Urothelium cell line (cell line): ENCODE data around the gene TGFBRAP1.

Experiments used
- DNase-seq: peaks from one replicate; pipeline ENCODE4 v3.0.0; 2011; ENCODE audit warnings: low spot score, mixed read lengths
- FAIRE-seq: peaks from 2 replicates; lab custom pipeline; 2011; peaks lifted over from hg19 to GRCh38; lab: Jason Lieb, UNC

The TGFBRAP1 gene

DNA sequence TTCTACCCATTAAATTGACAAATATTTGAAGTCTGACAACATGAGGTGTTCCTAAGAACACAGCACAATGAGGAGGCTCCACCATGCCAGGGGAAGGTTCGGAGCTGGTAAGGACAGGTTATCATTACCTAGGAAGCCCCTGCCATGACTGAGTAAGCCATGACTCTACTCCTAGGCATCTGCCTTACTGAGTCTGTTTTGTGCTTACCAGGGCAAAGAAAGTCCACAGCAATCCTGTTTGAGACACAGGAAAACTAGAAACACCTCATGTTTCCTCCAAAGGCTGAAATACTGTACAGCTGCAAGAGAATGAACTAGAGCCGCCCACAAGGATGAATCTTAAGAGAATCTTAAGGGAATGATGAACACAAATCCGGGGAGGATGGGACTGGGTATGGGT is 11.6 kb downstream of the TGFBRAP1 start:
- FAIRE-seq: no peak
- DNase-seq: no peak

DNA sequence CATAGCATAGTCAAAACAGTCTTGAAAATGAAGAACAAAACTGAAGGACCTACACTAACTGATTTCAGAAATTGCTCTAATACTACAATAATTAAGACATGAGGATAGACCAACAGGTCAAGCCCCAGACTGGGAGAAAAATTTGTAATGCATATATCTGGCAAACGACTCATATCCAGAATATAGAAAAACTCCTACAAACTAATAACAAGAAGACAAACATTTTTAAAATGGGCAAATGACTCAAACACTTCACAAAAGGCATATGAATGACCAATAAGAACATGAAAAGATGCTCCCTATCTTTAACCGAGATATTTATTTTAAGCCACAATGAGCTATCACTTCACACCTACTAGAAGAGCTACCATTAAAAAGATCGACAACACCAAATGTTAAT is 14.2 kb downstream of the TGFBRAP1 start:
- DNase-seq: no peak
- FAIRE-seq: no peak

DNA sequence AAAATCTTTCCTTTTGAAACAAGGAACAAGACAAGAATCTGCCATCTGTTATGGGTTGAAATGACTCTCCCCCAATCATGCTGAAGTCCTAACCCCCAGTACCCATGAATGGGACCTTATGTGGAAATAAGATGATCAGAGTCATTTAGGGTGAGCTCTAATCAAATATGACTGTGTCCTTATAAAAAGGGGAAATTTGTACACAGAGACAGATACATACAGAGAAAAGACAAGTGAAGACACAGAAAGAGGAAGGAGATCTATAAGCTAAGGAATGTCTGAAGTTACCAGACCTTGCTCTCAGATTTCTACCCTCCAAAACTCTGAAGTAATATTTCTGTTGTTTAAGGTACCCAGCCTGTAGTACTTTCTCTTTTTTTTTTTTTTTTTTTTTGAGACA is 15.7 kb downstream of the TGFBRAP1 start:
- FAIRE-seq: no peak
- no peak for DNase-seq

DNA sequence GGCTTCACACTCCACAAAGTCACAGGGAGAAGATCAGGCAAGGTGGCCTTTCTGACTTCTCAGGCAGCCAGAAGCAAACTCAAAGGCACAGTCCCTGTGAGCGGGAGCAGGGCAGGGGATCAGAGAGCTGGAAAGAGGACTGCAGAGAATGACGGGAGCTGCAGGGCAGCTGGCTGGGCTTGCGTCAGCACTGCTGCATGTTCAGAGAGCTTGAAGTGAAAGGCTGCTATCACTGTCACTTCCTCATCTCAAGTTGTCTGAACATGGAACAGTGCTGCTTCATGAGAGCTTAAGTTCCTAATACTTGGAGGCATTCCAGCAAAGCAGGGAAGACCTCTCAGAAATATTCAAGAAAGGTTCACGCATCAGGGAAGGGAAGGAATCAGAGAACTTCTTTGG is 20.4 kb downstream of the TGFBRAP1 start:
- no peak for FAIRE-seq

DNA sequence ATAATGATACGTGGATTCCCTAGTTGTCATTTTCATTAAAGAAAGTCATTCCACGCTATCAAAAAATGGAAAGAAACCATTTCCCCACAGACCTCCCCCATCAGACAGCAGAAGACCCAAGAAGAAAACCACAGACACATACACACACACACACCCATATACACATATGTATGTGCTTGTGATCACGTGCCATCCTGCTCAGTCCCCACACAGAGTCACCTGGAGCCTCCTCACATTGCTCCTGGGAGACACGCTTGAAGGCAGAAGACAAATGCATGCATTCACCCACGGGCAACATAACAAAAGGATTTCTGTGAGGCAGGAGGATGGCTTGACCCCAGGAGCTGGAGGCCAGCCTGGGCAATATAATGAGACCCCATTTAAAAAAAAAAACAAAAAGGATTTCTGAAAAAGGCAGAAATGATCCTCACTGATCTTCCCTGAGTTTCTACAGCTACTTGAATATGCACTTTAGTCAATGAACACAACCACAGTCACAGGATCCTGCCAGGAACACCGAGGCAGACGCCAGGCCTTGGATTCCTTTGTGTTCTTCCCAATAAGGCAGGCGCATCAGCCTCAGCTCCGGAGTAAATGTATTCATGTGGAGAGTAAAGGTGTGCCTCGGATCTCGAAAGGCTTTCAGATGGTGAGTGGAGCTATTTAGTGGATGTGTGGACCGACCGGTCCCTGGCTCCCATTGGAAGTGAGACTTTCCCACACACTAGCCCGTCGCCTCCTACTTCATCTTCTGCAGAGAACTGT is 21.0 kb downstream of the TGFBRAP1 start:
- no peak for DNase-seq
- FAIRE-seq: no peak

More for the DNA sequence above, 20.4 kb downstream of the TGFBRAP1 start:
- no peak for DNase-seq

DNA sequence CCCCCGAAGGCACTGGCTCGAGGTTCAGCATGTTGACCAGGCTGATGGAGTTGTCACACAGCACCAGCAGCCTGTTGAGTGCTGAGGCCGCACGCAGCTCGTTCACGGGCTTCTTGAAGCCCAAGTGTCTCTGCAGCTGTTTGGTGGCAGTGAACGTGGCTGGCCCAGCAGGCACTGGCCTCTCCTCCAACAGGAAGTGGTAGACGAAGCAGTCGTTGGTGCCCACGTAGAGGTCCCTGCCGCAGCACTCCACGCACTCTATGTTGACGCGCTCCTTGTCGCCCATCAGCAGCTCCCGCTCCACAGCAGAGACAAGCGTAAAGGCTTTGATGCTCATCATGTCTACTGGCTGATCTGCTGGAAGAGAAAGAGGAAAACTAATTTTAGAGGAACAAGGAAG is 21.6 kb downstream of the TGFBRAP1 start:
- DNase-seq: no peak
- FAIRE-seq: no peak

DNA sequence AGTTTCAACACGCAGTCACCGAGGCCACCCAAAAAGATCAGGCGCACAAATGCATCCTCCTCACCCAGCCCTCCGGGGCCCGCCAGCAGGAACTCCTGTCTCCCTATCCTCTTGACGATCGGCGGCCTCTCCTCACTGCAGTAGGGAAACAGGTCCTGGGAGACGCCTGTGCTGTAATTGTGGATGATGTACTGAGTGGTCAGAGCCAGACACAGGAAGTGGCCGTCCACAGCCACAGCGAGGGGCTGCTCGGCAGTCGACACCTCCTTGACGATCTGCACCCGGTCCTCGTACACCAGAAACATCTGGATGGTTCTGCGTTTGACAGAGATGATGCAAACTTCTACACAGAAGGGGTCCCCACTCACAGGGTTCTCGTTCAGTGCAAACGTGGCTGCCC is 22.0 kb downstream of the TGFBRAP1 start:
- DNase-seq (no peak), FAIRE-seq (no peak)

DNA sequence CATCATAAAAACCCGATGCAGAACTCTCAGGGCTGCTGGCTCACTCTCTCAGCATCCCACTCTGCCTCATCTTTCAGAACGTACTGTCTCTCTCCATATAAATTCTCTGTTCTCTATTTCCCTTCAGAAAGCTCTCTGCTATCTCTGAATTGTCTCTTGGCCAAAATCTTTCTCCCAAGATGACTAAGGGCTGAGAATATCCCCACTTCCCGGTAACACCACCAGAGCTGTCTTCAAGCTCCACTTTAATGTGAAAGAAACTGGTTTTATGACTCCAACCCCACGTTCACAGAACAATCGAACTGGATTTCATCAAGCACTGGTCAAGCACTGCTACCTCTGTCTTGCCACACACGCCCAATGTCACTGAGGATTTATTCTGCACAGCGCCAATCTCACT is 22.4 kb downstream of the TGFBRAP1 start:
- DNase-seq: no peak
- no peak for FAIRE-seq

DNA sequence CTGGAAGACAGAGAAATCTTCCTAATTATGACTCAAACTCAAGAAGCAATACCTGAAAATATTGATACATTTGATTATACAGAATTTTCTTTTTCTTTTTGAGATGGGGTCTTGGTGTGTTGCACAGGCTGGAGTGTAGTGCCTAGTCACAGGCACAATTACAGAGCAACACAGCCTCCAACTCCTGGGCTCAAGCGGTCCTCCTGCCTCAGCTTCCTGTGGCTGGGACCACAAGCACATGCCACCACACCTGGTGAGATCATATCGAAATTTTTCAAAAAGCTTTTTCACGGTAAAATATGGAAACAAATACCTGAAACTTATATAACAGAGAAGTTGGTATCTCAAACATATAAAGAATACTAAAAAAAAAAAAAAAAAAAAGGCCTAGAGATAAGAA is 27.9 kb downstream of the TGFBRAP1 start:
- FAIRE-seq (no peak), DNase-seq (no peak)

DNA sequence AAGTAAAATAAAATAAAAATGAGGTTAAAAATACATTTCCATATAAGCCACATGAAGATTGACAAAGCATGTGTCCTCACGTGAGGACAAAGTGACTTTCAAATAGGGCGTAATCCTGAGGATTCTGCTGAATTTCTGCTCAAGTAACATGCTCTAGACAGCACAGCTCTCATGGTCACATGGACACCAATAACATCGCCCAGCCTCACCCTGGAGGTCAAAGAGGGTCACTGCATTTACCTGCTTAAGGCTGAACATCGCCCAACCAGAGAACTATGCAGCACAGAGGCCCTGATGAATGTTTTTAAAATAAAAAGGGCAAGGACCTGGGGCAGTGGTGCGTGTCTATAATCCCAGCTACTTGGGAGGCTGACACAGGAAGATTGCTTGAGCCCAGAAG is 30.2 kb downstream of the TGFBRAP1 start:
- DNase-seq: peak; percentile 21
- no peak for FAIRE-seq

DNA sequence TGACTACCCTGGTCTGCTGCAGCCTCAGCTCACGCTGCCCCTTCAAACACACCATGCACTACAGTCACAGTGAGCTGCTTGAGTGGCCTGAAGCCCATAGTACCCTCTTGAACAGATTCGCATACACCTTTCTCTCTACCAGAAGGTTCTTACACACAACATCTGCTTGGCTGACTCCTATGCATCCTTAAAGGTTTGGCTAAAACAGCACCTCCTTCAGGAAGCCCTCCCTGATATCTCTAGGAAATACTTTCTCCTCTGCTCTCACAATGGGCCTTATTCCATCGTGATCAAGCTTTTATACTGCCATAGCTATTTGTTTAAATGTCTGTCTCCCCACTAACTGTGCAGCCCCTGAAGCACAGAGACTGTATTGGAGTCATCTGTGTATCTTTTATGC is 31.5 kb downstream of the TGFBRAP1 start:
- DNase-seq: no peak
- no peak for FAIRE-seq

DNA sequence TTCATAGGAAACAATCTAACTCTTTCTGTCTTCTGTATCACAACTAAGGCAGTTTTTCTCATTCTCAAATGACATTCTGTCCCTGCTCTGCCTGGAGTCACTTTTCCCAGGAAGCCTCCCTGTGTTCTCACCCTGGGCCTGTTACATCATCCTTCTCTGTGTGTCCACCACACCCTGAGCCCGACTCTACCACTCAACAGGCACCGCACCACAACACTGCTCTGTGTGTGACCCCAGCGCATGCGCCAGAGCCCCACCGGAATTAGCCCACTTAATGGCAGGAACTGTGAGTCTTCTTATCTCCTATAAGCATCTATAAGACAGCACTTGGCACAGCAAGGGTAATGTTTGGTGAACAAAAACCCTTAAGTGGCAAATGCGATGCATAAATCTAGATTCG is 32.3 kb downstream of the TGFBRAP1 start:
- DNase-seq: no peak
- FAIRE-seq: no peak

DNA sequence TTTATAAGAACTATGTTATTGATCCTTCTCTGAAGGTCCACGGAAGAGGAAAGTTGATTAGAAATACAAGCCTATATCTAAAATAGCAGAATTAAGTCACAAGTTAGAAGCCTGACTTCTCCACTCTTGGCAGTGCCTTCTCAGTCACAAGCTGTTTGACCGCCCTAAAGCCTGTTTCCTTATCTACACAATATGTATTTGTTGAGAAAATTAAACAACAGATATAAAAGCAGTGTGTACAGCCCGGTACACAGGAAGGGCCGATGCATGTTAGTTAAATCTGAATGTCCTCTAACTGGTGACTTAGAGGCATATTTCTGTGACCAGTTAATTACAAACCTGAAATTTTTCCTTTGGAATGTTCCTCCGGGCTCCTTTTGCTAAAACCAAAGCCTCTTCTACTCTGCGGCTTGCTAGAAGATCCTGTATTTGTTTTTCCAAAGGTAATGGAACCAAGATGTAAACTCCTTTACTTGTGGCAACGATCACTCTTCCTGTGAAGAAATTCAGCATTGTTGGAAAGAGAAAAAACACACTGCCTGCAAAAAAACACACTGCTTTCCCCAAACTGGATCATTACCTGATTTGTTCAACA is 33.4 kb downstream of the TGFBRAP1 start:
- no peak for DNase-seq
- FAIRE-seq: no peak

DNA sequence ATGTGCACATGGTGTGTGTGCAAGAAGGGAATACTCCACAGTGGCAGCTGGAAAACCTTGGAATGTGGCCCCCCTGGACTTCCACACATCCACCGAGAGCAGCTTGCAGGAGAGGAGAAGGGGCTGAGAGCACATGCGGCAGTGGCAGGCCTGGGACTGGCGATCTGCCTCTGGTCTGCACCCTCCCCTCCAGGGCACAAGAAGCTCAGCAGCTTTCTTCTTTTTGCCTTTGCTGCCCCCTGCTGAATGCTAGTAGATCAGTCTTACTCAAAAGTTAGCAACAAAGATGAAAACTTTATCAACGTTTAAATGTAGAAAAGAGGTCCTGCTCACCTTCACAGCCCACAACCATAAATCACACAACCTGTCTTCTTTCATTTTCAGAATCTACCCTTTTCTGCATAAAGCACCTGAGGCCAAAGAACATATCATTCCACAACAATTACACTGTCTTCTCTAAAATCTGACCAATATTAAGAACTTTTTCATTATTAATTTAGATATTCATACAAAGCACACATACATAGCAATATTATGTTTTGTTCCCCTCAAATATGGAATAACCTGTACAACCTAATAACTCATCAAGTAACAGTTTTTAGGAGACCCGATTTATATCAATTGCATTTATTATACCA is 34.6 kb downstream of the TGFBRAP1 start:
- FAIRE-seq: no peak
- peak; percentile 74 for DNase-seq

DNA sequence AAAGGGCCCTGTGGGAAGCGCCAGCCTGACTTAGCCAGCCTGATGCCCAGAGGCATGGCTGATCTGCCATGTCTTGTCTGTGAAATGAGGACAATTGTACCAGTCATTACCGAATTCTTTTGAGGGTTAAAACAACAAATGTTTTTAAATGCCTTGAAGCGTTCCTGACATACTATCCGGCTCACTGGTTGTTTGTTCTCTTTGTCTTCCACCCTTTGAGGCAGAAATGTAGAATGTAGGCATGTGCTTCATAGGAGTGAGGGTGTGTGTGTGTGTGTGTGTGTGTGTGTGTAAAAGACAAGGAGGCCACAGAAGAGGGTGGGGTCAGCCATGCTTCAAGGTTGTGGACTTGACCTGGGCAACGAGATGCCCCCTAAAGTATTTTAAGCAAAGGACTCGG is 35.5 kb downstream of the TGFBRAP1 start:
- DNase-seq (no peak), FAIRE-seq (no peak)

DNA sequence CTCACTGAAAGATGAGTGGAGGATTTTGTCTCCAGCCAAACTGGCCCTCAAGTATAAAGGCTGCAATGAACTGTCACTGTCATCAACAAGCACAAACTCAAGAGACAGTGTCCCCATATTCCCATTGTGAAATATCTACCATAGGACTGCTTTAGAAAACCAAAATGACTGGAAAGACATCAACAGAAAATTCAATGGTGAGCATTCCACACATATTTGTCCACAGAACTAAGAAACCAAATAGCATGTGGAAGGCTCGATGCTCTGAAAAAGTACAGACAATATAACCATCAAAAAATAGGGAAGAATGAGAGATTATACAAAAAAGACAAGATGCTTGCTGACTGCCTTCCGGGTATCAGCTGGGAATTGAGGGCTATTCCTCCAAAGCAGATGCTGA is 37.6 kb downstream of the TGFBRAP1 start:
- no peak for DNase-seq
- FAIRE-seq: no peak

DNA sequence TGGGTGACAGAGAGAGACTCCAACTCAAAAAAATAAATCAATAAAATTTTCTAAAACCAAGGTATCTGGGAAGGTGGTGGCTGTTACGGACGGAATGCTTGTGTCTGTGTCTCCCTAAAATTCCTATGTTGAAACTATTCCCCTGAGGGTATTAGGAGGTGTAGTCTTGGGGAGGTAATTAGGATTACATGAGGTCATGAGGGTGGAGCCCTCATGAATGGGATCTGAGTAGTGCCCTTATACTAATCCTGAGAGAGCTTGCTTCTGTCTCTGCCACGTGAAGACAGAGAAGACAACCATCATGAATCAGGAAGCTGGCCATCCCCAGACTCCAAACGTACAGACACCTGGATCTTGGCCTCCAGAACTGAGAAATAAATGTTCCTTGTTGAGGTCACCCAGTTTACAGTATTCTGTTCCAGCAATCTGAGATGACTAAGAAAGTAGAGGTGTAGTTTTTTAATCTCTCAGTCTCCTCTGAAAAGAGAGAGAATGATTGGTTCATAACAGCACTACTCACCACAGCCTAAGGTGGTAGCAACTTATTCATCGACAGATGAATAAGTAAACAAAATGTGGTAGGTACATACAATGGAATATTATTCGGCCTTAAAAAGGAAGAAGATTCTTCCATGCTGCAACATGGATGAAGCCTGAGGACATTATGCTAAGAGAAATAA is 38.4 kb downstream of the TGFBRAP1 start:
- no peak for DNase-seq
- FAIRE-seq: no peak

DNA sequence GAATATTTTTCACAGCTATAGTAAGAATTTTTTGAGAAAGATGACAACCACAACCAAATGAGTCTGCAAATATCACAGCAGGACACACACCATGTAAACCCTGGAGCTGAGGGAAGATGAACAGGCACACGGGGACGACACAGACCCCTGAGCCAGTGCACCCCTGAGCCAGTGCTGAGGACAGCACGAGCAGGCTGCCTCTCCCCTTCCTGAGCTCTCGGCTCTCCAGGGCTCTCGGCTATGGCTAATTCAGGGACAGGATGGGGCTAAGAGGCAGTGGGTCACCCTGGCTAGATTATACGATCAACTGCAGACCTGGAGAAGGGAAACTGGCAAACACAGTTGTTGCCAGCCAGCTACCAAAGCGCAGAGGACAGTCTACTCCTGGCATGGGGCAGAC is 41.4 kb downstream of the TGFBRAP1 start:
- DNase-seq: no peak
- FAIRE-seq: no peak

DNA sequence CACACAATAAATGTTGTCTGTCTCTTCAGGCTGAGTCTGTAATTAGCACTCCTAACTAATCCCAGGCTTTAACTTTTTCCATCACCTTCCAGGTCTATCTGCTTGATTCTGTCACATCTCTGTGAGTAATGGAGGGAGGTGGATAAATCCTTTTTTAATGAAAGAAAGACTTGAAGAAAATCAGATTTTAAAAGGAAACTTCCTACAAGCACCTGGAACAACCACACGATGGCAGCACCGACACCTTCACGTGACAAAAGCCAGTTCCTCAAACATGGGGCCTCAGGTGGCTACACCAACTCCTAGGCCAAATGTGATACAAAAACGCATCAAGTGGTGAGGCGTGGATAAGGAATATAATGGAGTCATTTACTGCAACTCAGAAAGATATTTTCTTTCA is 41.8 kb downstream of the TGFBRAP1 start:
- FAIRE-seq (no peak), DNase-seq (peak; percentile 69)

DNA sequence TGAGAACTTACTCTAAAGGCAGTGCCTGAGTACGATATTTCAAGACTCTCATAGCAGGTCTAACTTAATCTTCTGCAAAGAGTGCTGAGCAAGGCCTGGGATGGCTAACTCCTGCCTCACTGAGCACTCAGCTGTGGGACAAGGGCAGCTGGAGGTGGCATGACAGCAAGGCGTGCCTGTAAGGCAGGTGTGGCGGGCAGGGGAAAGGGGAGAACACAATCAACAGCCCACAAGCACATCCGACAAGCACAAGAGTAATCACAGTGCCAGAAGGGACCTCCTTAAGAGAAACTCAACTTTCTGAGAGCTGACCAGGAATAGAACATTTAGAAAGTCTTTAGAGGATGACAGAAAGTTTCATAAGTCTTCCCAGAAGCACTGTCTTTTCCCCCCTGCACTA is 46.0 kb downstream of the TGFBRAP1 start:
- FAIRE-seq (no peak), DNase-seq (no peak)

DNA sequence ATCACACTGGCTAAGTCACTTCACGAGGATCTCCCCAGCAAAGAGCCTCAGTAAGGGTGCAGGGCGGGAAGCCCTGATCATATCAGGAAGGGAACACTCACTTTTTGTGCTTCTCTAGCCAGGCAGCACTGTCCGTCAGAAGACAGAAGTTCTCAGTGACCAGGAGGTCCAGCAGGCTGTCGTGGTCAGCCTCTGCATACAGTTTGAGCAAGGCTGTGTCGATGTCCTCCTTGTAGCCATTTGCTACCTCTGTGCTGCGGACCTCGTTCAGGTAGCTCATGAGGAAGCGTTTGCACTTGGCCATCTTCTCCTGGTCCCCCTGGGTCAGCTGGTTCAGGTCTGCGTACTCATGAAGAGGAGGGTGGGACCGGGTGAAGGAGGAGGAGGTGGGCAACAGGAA is 49.3 kb downstream of the TGFBRAP1 start:
- peak; percentile 65 for FAIRE-seq

DNA sequence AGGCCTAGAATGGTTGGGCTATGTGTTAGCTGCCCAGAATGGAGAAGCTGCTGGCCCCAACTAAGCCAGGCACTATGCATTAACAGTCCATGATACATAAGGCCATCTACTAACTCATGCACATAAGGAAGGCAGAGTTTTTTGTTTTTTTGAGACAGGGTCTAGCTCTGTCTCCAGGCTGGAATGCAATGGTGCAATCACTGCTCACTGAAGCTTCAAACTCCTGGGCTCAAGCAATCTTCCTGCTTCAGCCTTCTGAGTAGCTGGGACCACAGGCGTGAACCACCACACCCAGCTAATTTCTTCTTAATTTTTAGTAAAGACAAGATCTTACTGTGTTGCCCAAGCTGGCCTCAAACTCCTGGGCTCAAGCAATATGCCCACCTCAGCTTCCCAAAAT is 50.4 kb downstream of the TGFBRAP1 start:
- FAIRE-seq (no peak), DNase-seq (no peak)

More for the DNA sequence above, 49.3 kb downstream of the TGFBRAP1 start:
- no peak for DNase-seq
